HCT116 (cell line): ENCODE measurements around the gene GRIK2. TPM values are rescaled to one million over a fixed set of nuclear protein-coding genes. Genes with fewer than 3 reads are reported as not detected.

ENCODE experiments used
- ATAC-seq: fragments of 200-7000 bp; cut with Tn5 transposase; 2 replicates; pipeline ENCODE4 v1.9.1; 2020; ENCODE audit warnings: mild to moderate bottlenecking, moderate library complexity
- BruUV-seq: library from RNA; stranded (reverse); fragments of 400-500 nt; replicated peaks from 2 replicates; lab custom pipeline; 2021; lab: Mats Ljungman, UMichigan
- CTCF ChIA-PET: fragments of 300-600 bp; sonication (Branson Sonifier 250); formaldehyde crosslinking; loops from one replicate; lab custom pipeline; 2021; ENCODE audit warnings: antibody characterized with exemption; lab: Charles Lee
- POLR2A ChIA-PET: fragments of 300-600, 350-600 bp; sonication (Branson Sonifier 250); formaldehyde crosslinking; loops from one replicate; lab custom pipeline; 2021; ENCODE audit warnings: antibody characterized with exemption; lab: Charles Lee
- RAD21 ChIA-PET, 2 experiments: fragments of 300-600 bp; sonication (Branson Sonifier 250); formaldehyde crosslinking; loops; one replicate each; lab custom pipeline; 2023; ENCODE audit warnings: low total read pairs in 2 of 2; ENCODE audit not compliant: uncharacterized antibody in 2 of 2, unreplicated experiment in 2 of 2, low non-redundant PET in 1 of 2; lab: Charles Lee
- DNase-seq: peaks from one replicate; pipeline ENCODE4 v3.0.0-alpha.2; 2010; ENCODE audit warnings: low read depth, low spot score
- H2AFZ ChIP-seq: fragments of 200-600 bp; shearing (Covaris generic), sonication (generic); 2 replicates; pipeline ENCODE4 v1.6.1; 2017; ENCODE audit warnings: low read depth, mixed run types, mixed read lengths, antibody characterized with exemption, low read length; ENCODE audit not compliant: poor library complexity, severe bottlenecking
- H3K27ac ChIP-seq: 2 replicates; pipeline ENCODE4 v1.5.1; 2012; ENCODE audit warnings: low read depth, low read length
- H3K27me3 ChIP-seq: fragments of 200-600 bp; sonication (generic); 2 replicates; pipeline ENCODE4 v1.6.1; 2016; ENCODE audit warnings: mixed run types, low read length, mixed read lengths; ENCODE audit not compliant: insufficient read depth
- H3K36me3 ChIP-seq, 2 experiments: fragments of 200-500 bp in 1 of 2; fragments of 200-600 bp in 1 of 2; sonication (Bioruptor generic) in 1 of 2; sonication (generic) in 1 of 2; 2 replicates each; pipeline versions ENCODE4 v1.5.1 to v1.6.1; 2014 to 2016; ENCODE audit warnings: low read length in 2 of 2, inconsistent platforms in 1 of 2, mixed read lengths in 1 of 2, mixed run types in 1 of 2; ENCODE audit not compliant: insufficient read depth in 2 of 2, control insufficient read depth in 1 of 2
- H3K4me1 ChIP-seq, 2 experiments: fragments of 200-600 bp in 1 of 2; sonication (generic) in 1 of 2; 2 replicates each; pipeline versions ENCODE4 v1.5.1 to v1.6.1; 2012 to 2017; ENCODE audit warnings: low read length in 2 of 2, inconsistent platforms in 1 of 2, mild to moderate bottlenecking in 1 of 2, mixed read lengths in 1 of 2, mixed run types in 1 of 2, moderate library complexity in 1 of 2; ENCODE audit not compliant: insufficient read depth in 2 of 2, control insufficient read depth in 1 of 2
- H3K4me2 ChIP-seq: fragments of 200-600 bp; sonication (generic); 2 replicates; pipeline ENCODE4 v1.6.1; 2017; ENCODE audit warnings: mixed run types, low read length, mixed read lengths
- H3K4me3 ChIP-seq, 2 experiments: fragments of 200-600 bp in 1 of 2; sonication (generic) in 1 of 2; replicated peaks in 1 of 2; 2 replicates each; pipeline ENCODE4 v1.5.1; 2011 to 2016; ENCODE audit warnings: low read length in 2 of 2, control low read depth in 1 of 2, low read depth in 1 of 2, mild to moderate bottlenecking in 1 of 2, mixed read lengths in 1 of 2, mixed run types in 1 of 2
- H3K79me2 ChIP-seq: fragments of 200-600 bp; sonication (generic); 2 replicates; pipeline ENCODE4 v1.6.1; 2017; ENCODE audit warnings: mild to moderate bottlenecking, mixed run types, low read length, moderate library complexity, mixed read lengths; ENCODE audit not compliant: insufficient read depth
- H3K9ac ChIP-seq: fragments of 200-600 bp; sonication (generic); 2 replicates; pipeline ENCODE4 v1.6.1; 2016; ENCODE audit warnings: low read length, mixed read lengths
- H3K9me2 ChIP-seq: fragments of 200-600 bp; sonication (generic), shearing (Covaris generic); 2 replicates; pipeline ENCODE4 v1.6.1; 2017; ENCODE audit warnings: mixed run types, mild to moderate bottlenecking, moderate library complexity; ENCODE audit not compliant: insufficient read depth
- H3K9me3 ChIP-seq, 2 experiments: fragments of 200-500 bp in 1 of 2; fragments of 200-600 bp in 1 of 2; sonication (Bioruptor generic) in 1 of 2; sonication (generic) in 1 of 2; 2 replicates each; pipeline ENCODE4 v1.6.1; 2014 to 2017; ENCODE audit warnings: low read length in 2 of 2, mixed read lengths in 2 of 2, inconsistent platforms in 1 of 2, low read depth in 1 of 2, mild to moderate bottlenecking in 1 of 2, mixed run types in 1 of 2, moderate library complexity in 1 of 2; ENCODE audit not compliant: control insufficient read depth in 1 of 2, insufficient read depth in 1 of 2
- H4K20me1 ChIP-seq: fragments of 200-600 bp; sonication (generic), shearing (Covaris generic); 2 replicates; pipeline ENCODE4 v1.6.1; 2017; ENCODE audit warnings: mixed run types, mild to moderate bottlenecking, moderate library complexity; ENCODE audit not compliant: insufficient read depth
- EGR1 ChIP-seq: IDR thresholded peaks from 2 replicates; pipeline ENCODE4 v1.6.1; 2012; ENCODE audit warnings: low read depth
- ELF1 ChIP-seq: IDR thresholded peaks from 2 replicates; pipeline ENCODE4 v1.6.1; 2012; ENCODE audit warnings: low read depth, borderline replicate concordance
- EZH2phosphoT487 ChIP-seq: fragments of 200-600 bp; IDR thresholded peaks from 2 replicates; pipeline ENCODE4 v1.6.1; 2018; ENCODE audit warnings: antibody characterized with exemption, borderline replicate concordance
- FOSL1 ChIP-seq: IDR thresholded peaks from 2 replicates; pipeline ENCODE4 v1.6.1; 2012; ENCODE audit warnings: low read depth
- MAX ChIP-seq: IDR thresholded peaks from 2 replicates; pipeline ENCODE4 v1.6.1; 2012
- POLR2A ChIP-seq: IDR thresholded peaks from 2 replicates; pipeline ENCODE4 v1.7.0; 2011; ENCODE audit warnings: borderline replicate concordance; ENCODE audit not compliant: insufficient read depth, insufficient read length; ENCODE audit errors: extremely low read depth
- RAD21 ChIP-seq: IDR thresholded peaks from 2 replicates; pipeline ENCODE4 v1.6.1; 2012; ENCODE audit warnings: low read depth, mild to moderate bottlenecking
- REST ChIP-seq: IDR thresholded peaks from 2 replicates; pipeline ENCODE4 v1.6.1; 2012; ENCODE audit warnings: low read depth
- SIN3A ChIP-seq: IDR thresholded peaks from 2 replicates; pipeline ENCODE4 v1.6.1; 2012; ENCODE audit warnings: low read depth
- SRF ChIP-seq: IDR thresholded peaks from 2 replicates; pipeline ENCODE4 v1.6.1; 2012; ENCODE audit warnings: low read depth
- TCF7L2 ChIP-seq: IDR thresholded peaks from 2 replicates; pipeline ENCODE4 v1.7.0; 2011; ENCODE audit warnings: borderline replicate concordance, inconsistent platforms; ENCODE audit not compliant: insufficient read depth, insufficient read length; ENCODE audit errors: extremely low read depth
- ZNF274 ChIP-seq: fragments of 200-500 bp; sonication (Bioruptor generic); IDR thresholded peaks from 2 replicates; pipeline ENCODE4 v1.6.1; 2014; ENCODE audit warnings: mild to moderate bottlenecking, low read depth, low read length, inconsistent platforms
- intact Hi-C: fragments of 100-400 bp; cut with micrococcal nuclease; formaldehyde crosslinking; loops from 2 replicates; pipeline ENCODE4 v1.10.0; 2022
- total RNA-seq: library from RNA; stranded (reverse); gene quantifications from one replicate; pipeline ENCODE4 v1.2.1, GENCODE V29; 2021; ENCODE audit not compliant: unreplicated experiment

Gene GRIK2
- total RNA-seq, 1 experiment from 2014 or later: 0.64 TPM

GRCh38 chr6:101740631-101741030 is 347.1 kb downstream of the GRIK2 start:
- H3K9me2 ChIP-seq: no peaks in the 10 kb centered on the region
- H3K9ac ChIP-seq: no peak overlapping the region
- no peaks in the 10 kb centered on the region for H4K20me1 ChIP-seq
- no peak for TF ChIP-seq TCF7L2
- no peak for TF ChIP-seq REST
- no peak for TF ChIP-seq EZH2phosphoT487
- TF ChIP-seq MAX: no peak
- no peak for TF ChIP-seq ELF1
- TF ChIP-seq FOSL1: no peak
- no peak for TF ChIP-seq SIN3A
- no peak for TF ChIP-seq POLR2A
- no peak for TF ChIP-seq EGR1
- no peak for TF ChIP-seq SRF
- no peak for TF ChIP-seq ZNF274
- no peak for TF ChIP-seq RAD21
- H3K27me3 ChIP-seq: no peaks in the 10 kb centered on the region
- H3K79me2 ChIP-seq: no peaks in the 10 kb centered on the region
- no TSS peak for BruUV-seq
- DNase-seq (no peak), ATAC-seq (no peak)
- no peak overlapping the region for H3K4me3 ChIP-seq
- intact Hi-C loops: no loop called here
- H2AFZ ChIP-seq: no peak overlapping the region
- H3K4me1 ChIP-seq: no peaks in the 10 kb centered on the region
- ChIA-PET RAD21 (no interaction called here), POLR2A (no interaction called here), CTCF (no interaction called here)
- no peak overlapping the region for H3K4me2 ChIP-seq
- no peak overlapping the region for H3K27ac ChIP-seq
- no peaks in the 10 kb centered on the region for H3K9me3 ChIP-seq
- no peaks in the 10 kb centered on the region for H3K36me3 ChIP-seq
